ENCODE measurements around the gene DOCK6. TPM values are rescaled to one million over a fixed set of nuclear protein-coding genes. Genes with fewer than 3 reads are reported as not detected.

The DOCK6 gene
- polyA plus RNA-seq, 1 donor (not counting 4 experiments of a cell fraction or from before 2014, with no cell fraction given), result 9.1 TPM

- no peaks in the 10 kb centered on the region for H3K9me3 ChIP-seq (ENCODE audit: control insufficient read depth, low read depth, low read length)
- peaks cover 31% of the 10 kb centered on the region for H3K4me1 ChIP-seq (ENCODE audit: control insufficient read depth, extremely low read depth, insufficient read depth, low read length)
- peak overlapping the region; percentile 52 for H2AFZ ChIP-seq (ENCODE audit: control insufficient read depth, low read length)
- DNase-seq (ENCODE audit: low read depth, low spot score) (no peak), FAIRE-seq (peak; percentile 77)
- H4K20me1 ChIP-seq (ENCODE audit: control insufficient read depth, extremely low read depth, insufficient read depth, low read length), result no peaks in the 10 kb centered on the region
- TF ChIP-seq, protein P1, sequence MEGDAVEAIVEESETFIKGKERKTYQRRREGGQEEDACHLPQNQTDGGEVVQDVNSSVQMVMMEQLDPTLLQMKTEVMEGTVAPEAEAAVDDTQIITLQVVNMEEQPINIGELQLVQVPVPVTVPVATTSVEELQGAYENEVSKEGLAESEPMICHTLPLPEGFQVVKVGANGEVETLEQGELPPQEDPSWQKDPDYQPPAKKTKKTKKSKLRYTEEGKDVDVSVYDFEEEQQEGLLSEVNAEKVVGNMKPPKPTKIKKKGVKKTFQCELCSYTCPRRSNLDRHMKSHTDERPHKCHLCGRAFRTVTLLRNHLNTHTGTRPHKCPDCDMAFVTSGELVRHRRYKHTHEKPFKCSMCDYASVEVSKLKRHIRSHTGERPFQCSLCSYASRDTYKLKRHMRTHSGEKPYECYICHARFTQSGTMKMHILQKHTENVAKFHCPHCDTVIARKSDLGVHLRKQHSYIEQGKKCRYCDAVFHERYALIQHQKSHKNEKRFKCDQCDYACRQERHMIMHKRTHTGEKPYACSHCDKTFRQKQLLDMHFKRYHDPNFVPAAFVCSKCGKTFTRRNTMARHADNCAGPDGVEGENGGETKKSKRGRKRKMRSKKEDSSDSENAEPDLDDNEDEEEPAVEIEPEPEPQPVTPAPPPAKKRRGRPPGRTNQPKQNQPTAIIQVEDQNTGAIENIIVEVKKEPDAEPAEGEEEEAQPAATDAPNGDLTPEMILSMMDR (optimal IDR thresholded peaks at IDR 0.05 in 1 of 3, IDR thresholded peaks at IDR 0.05 in 1 of 3, conservative IDR thresholded peaks at IDR 0.05 in 1 of 3; ENCODE audit: extremely low read depth in 1 of 3, insufficient read depth in 2 of 3, low read length in 3 of 3), result no peak
- no peak for TF ChIP-seq EZH2 (IDR thresholded peaks at IDR 0.05; ENCODE audit: low read length)
- H3K27ac ChIP-seq (ENCODE audit: control insufficient read depth, insufficient read depth, low read length), result no peak overlapping the region
- no peak overlapping the region for H3K9ac ChIP-seq (ENCODE audit: control insufficient read depth, extremely low read depth, insufficient read depth, low read length)
- no peaks in the 10 kb centered on the region for H3K9me1 ChIP-seq (ENCODE audit: control insufficient read depth, extremely low read depth, insufficient read depth, low read length)
- no peak overlapping the region for H3K4me2 ChIP-seq (ENCODE audit: control insufficient read depth, extremely low read depth, insufficient read depth, low read depth, low read length)
- H3K4me3 ChIP-seq (ENCODE audit: control insufficient read depth in 2 of 3, extremely low read depth in 1 of 3, insufficient read depth in 2 of 3, low read depth in 1 of 3, low read length in 3 of 3), result no peak overlapping the region
- H3K79me2 ChIP-seq (ENCODE audit: control insufficient read depth, insufficient read depth, low read length), result no peaks in the 10 kb centered on the region
- dilution Hi-C loops (cut with MboI; ENCODE audit: extremely low pct_ligation_motif_present, low sequenced_read_pairs), result no loop called here
- H3K27me3 ChIP-seq (ENCODE audit: control insufficient read depth, extremely low read depth, insufficient read depth, low read length), result no peaks in the 10 kb centered on the region
- no peaks in the 10 kb centered on the region for H3K36me3 ChIP-seq (ENCODE audit: control insufficient read depth in 2 of 2, extremely low read depth in 1 of 2, insufficient read depth in 2 of 2, low read length in 2 of 2)
Measured at GRCh38 chr19:11264452-11265176, 2.3 kb upstream of the DOCK6 start.

GRCh38 chr19:11263726-11264125 is 1.4 kb upstream of the DOCK6 start:
- Histone ChIP-seq H3K36me3 (ENCODE audit: control insufficient read depth in 2 of 2, extremely low read depth in 1 of 2, insufficient read depth in 2 of 2, low read length in 2 of 2) (no peaks in the 10 kb centered on the region), H3K4me1 (ENCODE audit: control insufficient read depth, extremely low read depth, insufficient read depth, low read length) (peaks cover 22% of the 10 kb centered on the region), H3K79me2 (ENCODE audit: control insufficient read depth, insufficient read depth, low read length) (no peaks in the 10 kb centered on the region), H4K20me1 (ENCODE audit: control insufficient read depth, extremely low read depth, insufficient read depth, low read length) (no peaks in the 10 kb centered on the region), H3K4me2 (ENCODE audit: control insufficient read depth, extremely low read depth, insufficient read depth, low read depth, low read length) (no peak overlapping the region), H3K27me3 (ENCODE audit: control insufficient read depth, extremely low read depth, insufficient read depth, low read length) (no peaks in the 10 kb centered on the region), H3K9me1 (ENCODE audit: control insufficient read depth, extremely low read depth, insufficient read depth, low read length) (no peaks in the 10 kb centered on the region), H3K9me3 (ENCODE audit: control insufficient read depth, low read depth, low read length) (no peaks in the 10 kb centered on the region), H3K4me3 (ENCODE audit: control insufficient read depth in 2 of 3, extremely low read depth in 1 of 3, insufficient read depth in 2 of 3, low read depth in 1 of 3, low read length in 3 of 3) (no peak overlapping the region), H3K27ac (ENCODE audit: control insufficient read depth, insufficient read depth, low read length) (no peak overlapping the region), H2AFZ (ENCODE audit: control insufficient read depth, low read length) (no peak overlapping the region), H3K9ac (ENCODE audit: control insufficient read depth, extremely low read depth, insufficient read depth, low read length) (no peak overlapping the region)
- dilution Hi-C loops (cut with MboI; ENCODE audit: extremely low pct_ligation_motif_present, low sequenced_read_pairs), result no loop called here
- no peak for TF ChIP-seq EZH2 (IDR thresholded peaks at IDR 0.05; ENCODE audit: low read length)
- TF ChIP-seq, protein P1 (optimal IDR thresholded peaks at IDR 0.05 in 1 of 3, IDR thresholded peaks at IDR 0.05 in 1 of 3, conservative IDR thresholded peaks at IDR 0.05 in 1 of 3; ENCODE audit: extremely low read depth in 1 of 3, insufficient read depth in 2 of 3, low read length in 3 of 3), result no peak
- no peak for FAIRE-seq
- no peak for DNase-seq (ENCODE audit: low read depth, low spot score)

All from keratinocyte (primary cell).